Heart left ventricle (tissue), 16 donors: ENCODE data around the gene ABCG5. TPM values are rescaled to one million over a fixed set of nuclear protein-coding genes. Genes with fewer than 3 reads are reported as not detected.

Experiments used
- ATAC-seq, 4 donors: fragments of 200-7000 bp; cut with Tn5 transposase; one replicate each; pipeline ENCODE4 v1.9.1; 2020 to 2022; ENCODE audit warnings: moderate library complexity in 4 of 4, mild to moderate bottlenecking in 3 of 4, moderate number of reproducible peaks in 1 of 4
- DNase-seq, 5 donors: peaks; one replicate each; pipeline ENCODE4 v3.0.0-alpha.2; 2020
- H3K27ac ChIP-seq, 12 donors: fragments of 200-600 bp; sonication (generic) in 4 of 12; one replicate each; pipeline versions ENCODE4 v1.5.0 to v1.8.0; 2016 to 2022; ENCODE audit warnings: mild to moderate bottlenecking in 2 of 12
- H3K27me3 ChIP-seq, 9 donors: fragments of 200-600 bp; sonication (generic) in 2 of 9; one replicate each; pipeline versions ENCODE4 v1.5.1 to v1.8.0; 2016 to 2022; ENCODE audit warnings: mild to moderate bottlenecking in 3 of 9
- H3K36me3 ChIP-seq, 9 donors: fragments of 200-600 bp; sonication (generic) in 2 of 9; one replicate each; pipeline versions ENCODE4 v1.5.0 to v1.8.0; 2018 to 2022; ENCODE audit warnings: mild to moderate bottlenecking in 2 of 9
- H3K4me1 ChIP-seq, 12 donors: fragments of 200-600 bp; sonication (generic) in 4 of 12; one replicate each; pipeline versions ENCODE4 v1.5.0 to v1.8.0; 2016 to 2022; ENCODE audit warnings: mild to moderate bottlenecking in 3 of 12
- H3K4me3 ChIP-seq, 12 donors: fragments of 200-600 bp; sonication (generic) in 4 of 12; one replicate each; pipeline versions ENCODE4 v1.5.0 to v1.8.0; 2017 to 2022; ENCODE audit warnings: mild to moderate bottlenecking in 9 of 12, moderate library complexity in 4 of 12
- H3K9me3 ChIP-seq, 12 donors: fragments of 200-600 bp; sonication (generic) in 4 of 12; one replicate each; pipeline versions ENCODE4 v1.5.0 to v1.8.0; 2016 to 2022; ENCODE audit warnings: mild to moderate bottlenecking in 1 of 12
- CTCF ChIP-seq, 12 donors: fragments of 200-600 bp; sonication (generic) in 4 of 12; IDR thresholded peaks; one replicate each; pipeline versions ENCODE4 v1.5.0 to v1.8.0; 2018 to 2022; ENCODE audit warnings: antibody characterized with exemption in 12 of 12, mild to moderate bottlenecking in 5 of 12
- POLR2A ChIP-seq, 2 donors: fragments of 450-650 bp; IDR thresholded peaks; one replicate each; pipeline ENCODE4 v1.6.1; 2017; ENCODE audit warnings: antibody characterized with exemption in 2 of 2, mild to moderate bottlenecking in 2 of 2, moderate library complexity in 2 of 2
- WGBS, 4 donors: extraction: QIAGEN DNeasy Blood & Tissue Kit in 2 of 4; methylation state at CpG; one replicate each; pipeline versions ENCODE4 v1.1.5 to v1.1.7; 2013 to 2018; 5-methylcytosine and 5-hydroxymethylcytosine counted together
- intact Hi-C, 10 donors: fragments of 100-400 bp; cut with DNase I; formaldehyde crosslinking; loops; one replicate each; pipeline versions ENCODE4 v1.11.1 to v1.14.2; 2022
- polyA plus RNA-seq, 2 donors: library from polyadenylated mRNA; stranded (reverse); fragments of 200-250 nt; gene quantifications; one replicate each; pipeline ENCODE4 v1.2.3, GENCODE V29; 2013
- total RNA-seq, 9 donors: library from RNA; depleted of rRNA in 2 of 9; stranded (reverse); fragments of >200 nt in 2 of 9; fragmentation: NEBNext Ultra II Directional in 3 of 9; extraction: Animal tissue kit (Norgen Biotek cat#: 25700) in 3 of 9; gene quantifications; one replicate each; pipeline versions ENCODE4 v1.1.0 to v1.2.4, GENCODE V29; 2016 to 2023
- donor health status: ischemic (EF 13 %, LVEDD 7.1; RV severe dilation, severe dysfunction).
- donor health status: healthy with polysubstance abuse.
- donor health status: DM: no; HTN: yes; CAD: no.
- donor health status: DM: no; HTN: no; CAD: no.
- donor health status: ischemic (EF 25% LVEDD 6.9; RV normal size, moderate dysfunction).
- donor health status: ischemic (EF 25% LVEDD 5.7; RV mildly dilated, moderate dysfunction).
- donor health status: healthy.
- donor health status: DM: yes; HTN: yes; CAD: no.
- donor health status: ischemic (EF 35%, LVEDD 5.7; RV mildly dilated, moderate dysfunction).
- donor health status: nonischemic (EF 11% LVEDD 7.7; RV severe dilation, severe dysfunction).
- donor health status: DM: yes; HTN: yes; CAD: no.
- donor health status: PGD.
- donor health status: ischemic (EF 29% LVEDD 5.4; RV normal size, mild dysfunction).
- donor health status: nonischemic (EF 23%, LVEDD 6.1; RV moderate dilation, normal function).

The ABCG5 gene
- total and polyA plus RNA-seq, 11 donors, result not detected

- intact Hi-C loops, result no loop called here
- WGBS, 4 donors, result 70 to 79% (median 74%) methylated on average over 4 to 7 of the region's 7 CpGs
- no peak for TF ChIP-seq POLR2A (IDR thresholded peaks at IDR 0.05)
- H3K4me1 ChIP-seq, result peaks cover 0 to 10% (median 0%) of the 10 kb centered on the region in 12 donors
- H3K27me3 ChIP-seq, result peaks cover 0 to 7% (median 0%) of the 10 kb centered on the region in 9 donors
- ATAC-seq, result no peak
- no peaks in the 10 kb centered on the region for H3K36me3 ChIP-seq
- no peaks in the 10 kb centered on the region for H3K9me3 ChIP-seq
- no peak overlapping the region for H3K4me3 ChIP-seq
- H3K27ac ChIP-seq, result no peak overlapping the region
- no peak for DNase-seq
These were observed 15.8 kb downstream of the ABCG5 start for GRCh38 chr2:43822839-43823238.

GRCh38 chr2:43819491-43820163 lies 19.0 kb downstream of the ABCG5 start:
- H3K9me3 ChIP-seq, result no peaks in the 10 kb centered on the region
- intact Hi-C loops, result no loop called here
- H3K27ac ChIP-seq, result no peak overlapping the region
- 84 to 88% (median 86%) methylated on average over 7 of the region's 7 CpGs for WGBS, 4 donors
- TF ChIP-seq CTCF (IDR thresholded peaks at IDR 0.05), result no peak
- no peak for TF ChIP-seq POLR2A (IDR thresholded peaks at IDR 0.05)
- peaks cover 0 to 4% (median 0%) of the 10 kb centered on the region in 9 donors for H3K27me3 ChIP-seq
- peaks cover 0 to 10% (median 0%) of the 10 kb centered on the region in 12 donors for H3K4me1 ChIP-seq
- ATAC-seq, result no peak
- no peak overlapping the region for H3K4me3 ChIP-seq
- DNase-seq, result no peak
- H3K36me3 ChIP-seq, result no peaks in the 10 kb centered on the region

- H3K4me1 ChIP-seq, result peaks cover 0 to 10% (median 0%) of the 10 kb centered on the region in 12 donors
- H3K27ac ChIP-seq, result no peak overlapping the region
- ATAC-seq (peak in 3 of 4 donors; percentile 39 to 54 (median 47)), DNase-seq (no peak)
- peaks cover 0 to 2% (median 0%) of the 10 kb centered on the region in 9 donors for H3K27me3 ChIP-seq
- no peaks in the 10 kb centered on the region for H3K36me3 ChIP-seq
- intact Hi-C loops, result no loop called here
- TF ChIP-seq CTCF (IDR thresholded peaks at IDR 0.05), result no peak
- no peak for TF ChIP-seq POLR2A (IDR thresholded peaks at IDR 0.05)
- no peak overlapping the region for H3K4me3 ChIP-seq
- 45 to 59% (median 46%) methylated on average over 5 of the region's 5 CpGs for WGBS, 4 donors
- H3K9me3 ChIP-seq, result no peaks in the 10 kb centered on the region
These were observed 19.9 kb downstream of the ABCG5 start for GRCh38 chr2:43818761-43819160.

GRCh38 chr2:43814711-43815110 lies 23.9 kb downstream of the ABCG5 start:
- WGBS, 4 donors, result 87 to 93% (median 91%) methylated on average over 3 of the region's 3 CpGs
- no peak for DNase-seq
- no peak for TF ChIP-seq CTCF (IDR thresholded peaks at IDR 0.05)
- no peak for TF ChIP-seq POLR2A (IDR thresholded peaks at IDR 0.05)
- Histone ChIP-seq H3K9me3 (no peaks in the 10 kb centered on the region), H3K4me3 (no peak overlapping the region), H3K36me3 (peaks cover 0 to 33% (median 6%) of the 10 kb centered on the region in 9 donors), H3K27ac (no peak overlapping the region), H3K27me3 (no peaks in the 10 kb centered on the region), H3K4me1 (peaks cover 0 to 10% (median 0%) of the 10 kb centered on the region in 12 donors)
- intact Hi-C loops, result no loop called here
- ATAC-seq, result no peak
